IPS-20b (cell line): Measurements from ENCODE around the gene MPP3.
A peak's percentile ranks its signal among the peaks of the same experiment; 100 is the strongest.

Experiments
- H3K27ac ChIP-seq: one replicate; pipeline ENCODE4 v1.5.1; 2013; ENCODE audit warnings: low read length
- H3K27me3 ChIP-seq: 2 replicates; pipeline ENCODE4 v1.6.1; 2013; ENCODE audit warnings: mild to moderate bottlenecking, low read length, inconsistent platforms; ENCODE audit not compliant: insufficient read depth
- H3K36me3 ChIP-seq: 2 replicates; pipeline ENCODE4 v1.6.1; 2013; ENCODE audit warnings: low read depth, mild to moderate bottlenecking, inconsistent platforms, low read length, moderate library complexity; ENCODE audit not compliant: insufficient read depth
- H3K4me1 ChIP-seq: 2 replicates; pipeline ENCODE4 v1.6.1; 2013; ENCODE audit warnings: mild to moderate bottlenecking, control low read depth, inconsistent platforms, low read length, moderate library complexity; ENCODE audit not compliant: insufficient read depth
- H3K4me3 ChIP-seq: 2 replicates; pipeline ENCODE4 v1.5.1; 2013; ENCODE audit warnings: mild to moderate bottlenecking, low read length, inconsistent platforms
- H3K9ac ChIP-seq: 2 replicates; pipeline ENCODE4 v1.6.1; 2013; ENCODE audit warnings: low read depth, mild to moderate bottlenecking, inconsistent platforms, low read length, moderate library complexity
- H3K9me3 ChIP-seq: 2 replicates; pipeline ENCODE4 v1.6.1; 2013; ENCODE audit warnings: mild to moderate bottlenecking, low read depth, low read length, inconsistent platforms; ENCODE audit not compliant: insufficient read depth

Gene MPP3

GRCh38 chr17:43832976-43833829, at the start of gene MPP3:
Gene MPP3, minus strand, starts transcription at chr17:43833146. Its CDS starts 1,240 bp downstream, at chr17:43831906.
- peak within 1 kb of the TSS; percentile 67 for H3K4me3 ChIP-seq
- H3K9ac ChIP-seq, result peak within 1 kb of the TSS; percentile 49; the same call in 1 of the 2 replicates
- no peak within 1 kb of the TSS for H3K27ac ChIP-seq

DNA sequence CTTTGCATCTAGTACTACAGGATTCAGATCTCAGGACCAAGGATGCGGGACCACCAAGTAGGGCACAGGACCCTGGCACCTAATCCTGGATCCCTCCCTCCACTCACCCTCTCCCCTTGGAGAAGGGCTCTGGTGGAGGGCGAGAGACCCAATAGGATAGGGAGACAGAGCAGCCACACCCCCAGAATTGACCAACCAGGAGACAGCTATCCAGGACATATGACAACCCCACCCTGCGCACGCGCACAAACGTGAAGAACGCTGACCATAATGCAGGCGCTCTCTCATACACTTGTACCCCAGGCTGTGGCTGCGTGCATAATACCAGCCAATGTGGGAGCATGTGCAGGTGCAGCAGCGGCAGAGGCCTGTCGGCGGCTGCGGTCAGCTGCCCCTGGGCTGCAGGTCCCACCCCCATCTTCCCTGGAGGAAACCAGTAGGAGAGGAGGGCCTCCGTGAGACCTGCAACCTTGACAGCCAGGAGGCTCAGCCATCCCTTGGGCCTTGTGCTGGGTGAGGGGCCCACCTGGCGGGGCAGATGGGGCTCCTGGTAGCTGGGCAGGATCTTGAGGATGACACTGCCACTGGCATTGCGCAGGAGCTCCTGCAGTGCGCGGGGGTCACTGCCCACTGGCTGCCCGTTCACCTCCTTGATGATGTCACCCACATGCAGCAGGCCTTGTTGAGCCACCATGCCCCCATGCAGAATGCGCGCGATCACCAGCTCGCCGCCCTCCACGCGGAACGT, 49.0 kb upstream of the MPP3 start:
- no peaks in the 10 kb centered on the region for H3K9me3 ChIP-seq
- H3K36me3 ChIP-seq, result peaks cover 10% of the 10 kb centered on the region; the same call in 1 of the 2 replicates
- peaks cover 7% of the 10 kb centered on the region; the same call in 1 of the 2 replicates for H3K4me1 ChIP-seq
- H3K27me3 ChIP-seq, result no peaks in the 10 kb centered on the region
- no peak overlapping the region for H3K9ac ChIP-seq
- no peak overlapping the region for H3K27ac ChIP-seq
- no peak overlapping the region for H3K4me3 ChIP-seq

More at GRCh38 chr17:43832976-43833829, at the start of gene MPP3:
- H3K4me1 ChIP-seq, result no peaks in the 10 kb centered on the region
- no peaks in the 10 kb centered on the region; the same call in 1 of the 2 replicates for H3K9me3 ChIP-seq
- H3K27me3 ChIP-seq, result peaks cover 30% of the 10 kb centered on the region
- H3K36me3 ChIP-seq, result peaks cover 9% of the 10 kb centered on the region; the same call in 1 of the 2 replicates

- H3K4me1 ChIP-seq, result peaks cover 7% of the 10 kb centered on the region; the same call in 1 of the 2 replicates
- no peaks in the 10 kb centered on the region for H3K27me3 ChIP-seq
- no peak overlapping the region for H3K4me3 ChIP-seq
- peaks cover 10% of the 10 kb centered on the region; the same call in 1 of the 2 replicates for H3K36me3 ChIP-seq
- no peaks in the 10 kb centered on the region for H3K9me3 ChIP-seq
- H3K27ac ChIP-seq, result no peak overlapping the region
- no peak overlapping the region for H3K9ac ChIP-seq
Measured at GRCh38 chr17:43881181-43881580, 48.2 kb upstream of the MPP3 start.

DNA sequence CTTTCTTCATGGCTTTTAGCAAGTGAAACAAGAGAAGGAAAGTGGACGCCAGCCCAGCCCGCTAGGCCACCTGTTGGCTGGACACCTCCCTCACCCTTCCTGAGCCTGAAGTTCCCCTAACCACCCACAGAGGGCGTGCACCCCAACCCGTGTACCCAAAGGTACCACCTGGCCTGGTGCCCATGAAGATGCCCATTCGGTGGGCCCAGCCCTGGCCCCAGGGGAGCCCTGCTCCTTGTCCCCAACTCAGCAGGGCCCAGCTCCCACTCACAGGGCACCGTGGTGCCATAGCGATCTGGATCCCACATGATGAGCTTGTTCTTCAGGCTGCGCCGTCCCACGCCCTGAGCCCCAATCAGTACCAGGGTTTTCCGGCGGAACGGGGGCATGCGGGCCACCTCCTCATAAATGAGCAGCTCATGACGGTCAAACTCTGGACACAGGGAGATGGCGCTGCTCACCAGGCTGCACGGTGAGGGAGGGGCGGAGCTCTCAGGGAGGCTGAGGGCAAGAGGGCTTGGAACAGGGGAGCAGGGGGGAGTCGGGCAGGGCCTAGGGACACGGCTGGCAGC, 47.6 kb upstream of the MPP3 start:
- H3K27me3 ChIP-seq, result no peaks in the 10 kb centered on the region
- H3K4me1 ChIP-seq, result peaks cover 7% of the 10 kb centered on the region; the same call in 1 of the 2 replicates
- no peak overlapping the region for H3K27ac ChIP-seq
- H3K9me3 ChIP-seq, result no peaks in the 10 kb centered on the region
- H3K4me3 ChIP-seq, result no peak overlapping the region
- no peak overlapping the region for H3K9ac ChIP-seq
- peaks cover 10% of the 10 kb centered on the region; the same call in 1 of the 2 replicates for H3K36me3 ChIP-seq

DNA sequence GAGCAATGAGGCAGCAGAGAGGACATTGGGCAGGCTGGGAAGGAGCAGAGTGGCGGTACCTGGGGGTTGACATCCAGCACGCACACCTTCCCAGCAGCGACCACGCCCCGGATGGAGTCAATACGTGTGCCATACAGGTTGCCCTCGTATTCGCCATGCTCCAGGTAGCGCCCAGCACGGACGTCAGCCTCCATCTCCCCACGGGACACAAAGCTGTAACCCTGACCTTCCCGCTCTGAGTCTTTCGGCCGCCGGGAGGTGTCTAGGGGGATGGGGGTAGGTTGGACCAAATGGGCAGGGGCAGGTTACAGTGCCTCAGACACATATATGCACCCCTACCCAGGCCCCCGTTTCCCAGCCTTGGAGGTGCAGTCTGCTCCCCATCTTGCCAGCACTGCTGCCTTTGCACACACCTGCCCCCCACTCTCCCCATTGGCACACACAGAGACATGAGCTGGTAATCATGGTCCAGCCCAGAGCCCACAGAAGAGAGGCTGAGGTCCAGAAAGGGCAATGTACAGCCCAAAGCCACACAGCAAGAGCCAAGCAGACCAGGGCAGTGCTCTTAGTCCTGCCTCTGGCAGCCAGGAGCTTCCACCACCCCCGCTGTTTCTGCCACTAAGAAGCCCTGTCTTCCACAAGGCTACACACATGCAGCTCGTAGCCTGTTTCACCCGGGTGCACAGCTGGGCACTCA, 46.9 kb upstream of the MPP3 start:
- H3K9me3 ChIP-seq, result no peaks in the 10 kb centered on the region
- no peak overlapping the region for H3K9ac ChIP-seq
- peaks cover 7% of the 10 kb centered on the region; the same call in 1 of the 2 replicates for H3K4me1 ChIP-seq
- H3K27me3 ChIP-seq, result no peaks in the 10 kb centered on the region
- no peak overlapping the region for H3K4me3 ChIP-seq
- H3K27ac ChIP-seq, result no peak overlapping the region
- H3K36me3 ChIP-seq, result peaks cover 10% of the 10 kb centered on the region; the same call in 1 of the 2 replicates

GRCh38 chr17:43878260-43879175, 45.6 kb upstream of the MPP3 start:
- H3K4me3 ChIP-seq, result no peak overlapping the region
- no peak overlapping the region for H3K27ac ChIP-seq
- H3K36me3 ChIP-seq, result peaks cover 10% of the 10 kb centered on the region; the same call in 1 of the 2 replicates
- peak overlapping the region; percentile 33; the same call in 1 of the 2 replicates for H3K9ac ChIP-seq
- H3K4me1 ChIP-seq, result peaks cover 7% of the 10 kb centered on the region; the same call in 1 of the 2 replicates
- no peaks in the 10 kb centered on the region for H3K9me3 ChIP-seq
- H3K27me3 ChIP-seq, result no peaks in the 10 kb centered on the region

DNA sequence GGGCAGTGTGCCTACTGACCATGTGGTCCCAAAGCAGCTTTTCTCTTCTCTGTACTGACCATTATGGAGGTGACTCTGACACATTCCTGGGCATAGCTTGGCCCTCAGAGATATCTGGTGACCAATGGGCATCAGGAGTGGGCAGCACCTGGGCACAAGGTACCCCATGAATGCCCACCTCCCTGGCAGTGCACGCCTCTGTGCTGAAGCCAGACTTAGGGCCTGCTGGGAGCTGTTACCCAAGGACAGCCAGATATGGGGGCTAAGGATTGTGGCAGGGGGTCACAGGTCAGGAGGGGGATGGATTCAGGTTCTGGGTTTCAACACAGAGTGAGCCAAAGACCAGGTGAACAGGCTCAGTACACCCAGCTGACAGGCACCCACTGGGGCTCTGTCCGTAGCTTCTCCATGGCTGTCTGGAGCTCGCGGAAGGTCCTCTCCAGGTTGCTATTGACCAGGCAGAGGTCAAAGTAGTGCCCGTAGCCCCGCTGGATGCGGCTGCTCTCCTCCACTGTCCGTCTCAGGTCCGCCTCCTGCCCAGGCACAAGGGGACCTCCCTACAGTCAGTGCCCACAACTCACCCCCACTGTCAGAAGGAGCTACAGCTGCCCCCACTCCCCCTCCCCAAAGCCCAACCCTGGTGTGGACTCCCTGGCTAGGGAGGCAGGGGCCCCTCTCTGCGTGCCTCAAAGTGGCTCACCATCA, 44.7 kb upstream of the MPP3 start:
- Histone ChIP-seq H3K9ac (no peak overlapping the region), H3K4me1 (peaks cover 7% of the 10 kb centered on the region; the same call in 1 of the 2 replicates), H3K4me3 (no peak overlapping the region), H3K36me3 (peaks cover 10% of the 10 kb centered on the region; the same call in 1 of the 2 replicates), H3K27ac (no peak overlapping the region), H3K9me3 (no peaks in the 10 kb centered on the region), H3K27me3 (no peaks in the 10 kb centered on the region)

- peaks cover 7% of the 10 kb centered on the region; the same call in 1 of the 2 replicates for H3K4me1 ChIP-seq
- H3K27ac ChIP-seq, result no peak overlapping the region
- peaks cover 10% of the 10 kb centered on the region; the same call in 1 of the 2 replicates for H3K36me3 ChIP-seq
- H3K9ac ChIP-seq, result no peak overlapping the region
- no peaks in the 10 kb centered on the region for H3K27me3 ChIP-seq
- H3K9me3 ChIP-seq, result no peaks in the 10 kb centered on the region
- H3K4me3 ChIP-seq, result no peak overlapping the region
Measured at GRCh38 chr17:43877031-43877430, 44.1 kb upstream of the MPP3 start.

- no peaks in the 10 kb centered on the region for H3K9me3 ChIP-seq
- H3K36me3 ChIP-seq, result peaks cover 10% of the 10 kb centered on the region; the same call in 1 of the 2 replicates
- H3K4me1 ChIP-seq, result peaks cover 7% of the 10 kb centered on the region; the same call in 1 of the 2 replicates
- no peak overlapping the region for H3K9ac ChIP-seq
- H3K27me3 ChIP-seq, result no peaks in the 10 kb centered on the region
- no peak overlapping the region for H3K27ac ChIP-seq
- no peak overlapping the region for H3K4me3 ChIP-seq
Measured at GRCh38 chr17:43875476-43876147, 42.7 kb upstream of the MPP3 start.
